ENCODE measurements around the gene ATRIP. TPM values are rescaled to one million over a fixed set of nuclear protein-coding genes. Genes with fewer than 3 reads are reported as not detected.
A peak's percentile ranks its signal among the peaks of the same experiment; 100 is the strongest.

ATRIP gene
- total and polyA plus RNA-seq, 11 donors: 2.1 to 5.1 (median 3.6) TPM

DNA sequence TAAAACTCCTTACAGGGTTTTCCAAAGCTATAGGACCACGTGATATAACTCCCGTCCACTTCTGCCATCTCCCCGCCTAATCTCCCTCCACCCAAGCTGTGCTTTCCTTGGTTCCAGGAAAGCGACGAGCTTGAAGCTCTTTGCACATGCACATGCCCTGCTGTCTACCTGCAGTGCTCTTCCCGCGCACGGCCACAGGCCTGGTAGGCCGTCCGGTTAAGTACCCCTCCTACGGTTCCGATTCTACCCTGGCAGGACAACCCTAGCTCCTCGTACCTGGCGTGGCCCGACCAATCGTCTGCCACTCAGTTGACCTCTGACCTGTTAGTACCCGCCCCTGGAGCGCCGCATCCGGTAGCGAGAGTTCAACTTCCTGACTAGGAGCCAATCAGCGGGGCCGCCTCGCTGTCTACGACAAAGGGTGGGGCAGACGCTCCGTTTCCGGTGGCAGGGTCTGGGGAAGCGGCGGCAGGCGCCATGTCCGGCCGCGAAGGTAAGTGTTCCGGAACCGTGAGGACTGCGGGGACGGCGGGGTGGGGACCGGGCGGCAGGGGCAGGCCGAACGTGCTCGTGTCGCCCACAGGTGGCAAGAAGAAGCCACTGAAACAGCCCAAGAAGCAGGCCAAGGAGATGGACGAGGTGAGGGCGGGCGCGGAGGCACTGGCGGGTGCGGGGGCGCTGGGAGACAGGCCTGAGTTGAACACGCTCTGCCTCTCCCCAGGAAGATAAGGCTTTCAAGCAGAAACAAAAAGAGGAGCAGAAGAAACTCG lies 6.5 kb upstream of the ATRIP start, which contains the start of the genes CCDC51 and TMA7:
CCDC51 (minus strand) TSS at position 300 of the 770 bp plus-strand sequence. CDS start 4,991 bp downstream, outside the sequence.
TMA7 (plus strand) TSS at position 438 of the 770 bp plus-strand sequence; CDS start at position 478, 40 bp downstream.
- peak within 1 kb of the TSS; percentile 60 to 98 (median 86) for H3K4me3 ChIP-seq
- ATAC-seq: peak; percentile 97 to 99 (median 99)
- peaks cover 0 to 32% (median 19%) of the 10 kb centered on the region in 12 donors for H3K4me1 ChIP-seq
- H3K9me3 ChIP-seq: no peaks in the 10 kb centered on the region
- intact Hi-C loops (cut with DNase I): loop anchor here in 5 of 10 donors (5.0 kb wide), 3 partner anchors 168 to 248 kb away; no protein-coding TSS in a partner anchor
- no peaks in the 10 kb centered on the region for H3K27me3 ChIP-seq
- DNase-seq: peak; percentile 98 to 99 (median 99)
- WGBS, 4 donors: 0 to 1% (median 1%) methylated on average over 47 to 54 of the region's 54 CpGs
- TF ChIP-seq, protein P1, sequence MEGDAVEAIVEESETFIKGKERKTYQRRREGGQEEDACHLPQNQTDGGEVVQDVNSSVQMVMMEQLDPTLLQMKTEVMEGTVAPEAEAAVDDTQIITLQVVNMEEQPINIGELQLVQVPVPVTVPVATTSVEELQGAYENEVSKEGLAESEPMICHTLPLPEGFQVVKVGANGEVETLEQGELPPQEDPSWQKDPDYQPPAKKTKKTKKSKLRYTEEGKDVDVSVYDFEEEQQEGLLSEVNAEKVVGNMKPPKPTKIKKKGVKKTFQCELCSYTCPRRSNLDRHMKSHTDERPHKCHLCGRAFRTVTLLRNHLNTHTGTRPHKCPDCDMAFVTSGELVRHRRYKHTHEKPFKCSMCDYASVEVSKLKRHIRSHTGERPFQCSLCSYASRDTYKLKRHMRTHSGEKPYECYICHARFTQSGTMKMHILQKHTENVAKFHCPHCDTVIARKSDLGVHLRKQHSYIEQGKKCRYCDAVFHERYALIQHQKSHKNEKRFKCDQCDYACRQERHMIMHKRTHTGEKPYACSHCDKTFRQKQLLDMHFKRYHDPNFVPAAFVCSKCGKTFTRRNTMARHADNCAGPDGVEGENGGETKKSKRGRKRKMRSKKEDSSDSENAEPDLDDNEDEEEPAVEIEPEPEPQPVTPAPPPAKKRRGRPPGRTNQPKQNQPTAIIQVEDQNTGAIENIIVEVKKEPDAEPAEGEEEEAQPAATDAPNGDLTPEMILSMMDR (IDR thresholded peaks at IDR 0.05): no peak
- TF ChIP-seq POLR2A (IDR thresholded peaks at IDR 0.05): peak in 1 of 2 donors; percentile 85
- peaks cover 0 to 41% (median 32%) of the 10 kb centered on the region in 9 donors for H3K36me3 ChIP-seq
- H3K27ac ChIP-seq: peak within 1 kb of the TSS; percentile 78 to 96 (median 92)

DNA sequence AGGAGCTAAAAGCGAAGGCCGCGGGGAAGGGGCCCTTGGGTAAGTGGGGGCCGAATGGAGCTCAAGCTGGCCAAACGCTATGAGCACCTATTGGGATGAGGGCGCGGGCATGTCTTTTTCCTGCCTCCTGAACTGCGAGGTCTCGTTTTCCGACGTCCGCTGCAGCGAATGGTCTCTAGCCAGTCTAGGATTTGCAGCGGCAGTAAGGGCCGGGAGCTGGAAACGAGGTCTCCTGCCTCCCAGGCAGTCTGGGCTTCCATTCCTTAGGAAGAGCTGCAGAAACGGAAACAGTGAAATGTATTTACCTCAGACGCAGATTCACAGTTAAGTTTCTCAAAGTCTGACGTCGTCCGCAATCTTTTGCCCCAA lies 6.0 kb upstream of the ATRIP start:
- H3K27me3 ChIP-seq: no peaks in the 10 kb centered on the region
- H3K4me3 ChIP-seq: peak overlapping the region; percentile 60 to 98 (median 86)
- WGBS, 4 donors: 1 to 2% (median 2%) methylated on average over 21 of the region's 21 CpGs
- peaks cover 0 to 35% (median 20%) of the 10 kb centered on the region in 12 donors for H3K4me1 ChIP-seq
- H3K27ac ChIP-seq: peak overlapping the region; percentile 78 to 96 (median 92)
- H3K9me3 ChIP-seq: no peaks in the 10 kb centered on the region
- no peak for DNase-seq
- intact Hi-C loops (cut with DNase I): no loop called here
- ATAC-seq: peak in 2 of 4 donors; percentile 13 to 18
- H3K36me3 ChIP-seq: peaks cover 0 to 41% (median 32%) of the 10 kb centered on the region in 9 donors
- TF ChIP-seq, protein P1 (IDR thresholded peaks at IDR 0.05): no peak
- TF ChIP-seq POLR2A (IDR thresholded peaks at IDR 0.05): no peak

DNA sequence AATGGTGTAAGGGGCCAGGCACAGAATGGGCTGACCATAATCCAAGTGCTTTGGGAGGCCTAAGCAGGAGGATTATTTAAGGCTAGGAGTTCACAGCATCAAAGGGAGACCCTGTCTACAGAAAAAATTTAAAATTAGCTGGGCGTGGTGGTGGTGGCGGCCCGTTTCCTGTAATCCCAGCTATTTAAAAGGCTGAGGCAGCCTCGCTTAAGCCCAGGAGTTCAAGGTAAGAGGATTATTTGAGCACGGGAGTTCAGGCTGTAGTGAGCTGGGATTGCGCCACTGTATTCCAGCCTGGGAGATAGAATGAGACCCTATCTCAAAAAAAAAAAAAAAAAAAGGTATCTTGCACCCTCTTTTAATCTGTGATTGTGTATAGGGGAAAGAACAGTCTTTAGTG lies 4.6 kb upstream of the ATRIP start:
- peaks cover 0 to 38% (median 26%) of the 10 kb centered on the region in 12 donors for H3K4me1 ChIP-seq
- DNase-seq: no peak
- no peaks in the 10 kb centered on the region for H3K9me3 ChIP-seq
- ATAC-seq: no peak
- WGBS, 4 donors: 72 to 79% (median 77%) methylated on average over 6 of the region's 6 CpGs
- intact Hi-C loops (cut with DNase I): no loop called here
- H3K27me3 ChIP-seq: no peaks in the 10 kb centered on the region
- TF ChIP-seq, protein P1 (IDR thresholded peaks at IDR 0.05): no peak
- no peak for TF ChIP-seq POLR2A (IDR thresholded peaks at IDR 0.05)
- peak overlapping the region in 3 of 12 donors; percentile 91 to 98 (median 95) for H3K4me3 ChIP-seq
- H3K36me3 ChIP-seq: peaks cover 0 to 41% (median 32%) of the 10 kb centered on the region in 9 donors
- no peak overlapping the region for H3K27ac ChIP-seq

DNA sequence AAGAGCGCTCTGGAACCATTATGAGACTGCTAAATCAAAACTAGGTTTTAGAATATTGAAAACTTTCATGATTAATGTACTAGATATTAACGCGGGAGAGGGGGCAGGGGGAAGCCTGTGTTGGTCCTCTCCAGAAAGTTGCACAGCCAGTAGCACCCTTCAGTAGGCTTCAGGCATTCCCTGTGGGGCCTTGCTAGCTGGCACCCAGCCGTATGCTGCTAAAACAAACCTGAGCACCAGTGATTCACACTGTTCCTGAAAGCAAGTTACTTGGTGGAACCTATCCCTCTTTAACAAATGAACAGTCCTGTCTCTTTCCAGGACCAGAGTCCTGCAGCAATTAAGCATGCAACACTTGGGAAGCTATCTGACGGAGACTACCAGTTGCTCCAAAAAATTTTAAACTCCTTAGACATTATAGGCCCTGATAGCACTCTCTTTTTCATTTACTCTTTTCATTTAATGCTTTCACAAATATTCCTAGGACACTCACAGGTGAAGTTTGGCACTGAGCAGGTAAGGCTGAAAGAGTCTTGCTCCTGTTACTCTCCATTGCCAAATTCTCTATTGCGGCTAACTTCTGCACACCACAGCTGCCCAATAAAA lies 1.2 kb upstream of the ATRIP start:
- TF ChIP-seq, protein P1 (IDR thresholded peaks at IDR 0.05): no peak
- TF ChIP-seq POLR2A (IDR thresholded peaks at IDR 0.05): no peak
- intact Hi-C loops (cut with DNase I): loop anchor here in 2 of 10 donors (5.0 kb wide), 3 partner anchors 102 to 242 kb away; partner anchors contain the start of genes NCKIPSD (in 1 of the 2) and PFKFB4 (in 1 of the 2)
- Histone ChIP-seq H3K9me3 (no peaks in the 10 kb centered on the region), H3K4me1 (peaks cover 4 to 40% (median 30%) of the 10 kb centered on the region in 12 donors), H3K27me3 (no peaks in the 10 kb centered on the region), H3K27ac (no peak overlapping the region), H3K4me3 (peak overlapping the region in 4 of 12 donors; percentile 78 to 96 (median 90)), H3K36me3 (peaks cover 0 to 46% (median 32%) of the 10 kb centered on the region in 9 donors)
- ATAC-seq (no peak), DNase-seq (no peak)
- WGBS, 4 donors: 73 to 85% (median 80%) methylated on average over 6 of the region's 6 CpGs

All from heart left ventricle (tissue), 16 donors.